MM.1S (cell line): ENCODE results near the gene DNMT3A.

ENCODE experiments used
- DNase-seq: peaks from one replicate; pipeline ENCODE4 v3.0.0-alpha.2; 2015
- H2AFZ ChIP-seq: fragments of 300-600 bp; sonication (generic); 2 replicates; pipeline ENCODE4 v1.6.0; 2016; ENCODE audit warnings: antibody characterized with exemption, low read length
- H3F3A ChIP-seq: fragments of 300-600 bp; sonication (generic); 2 replicates; pipeline ENCODE4 v1.6.1; 2016; ENCODE audit warnings: mild to moderate bottlenecking, antibody characterized with exemption, low read length, moderate library complexity, mixed read lengths; ENCODE audit not compliant: insufficient read depth
- H3K27ac ChIP-seq: fragments of 300-600 bp; sonication (generic); 2 replicates; pipeline ENCODE4 v1.5.1; 2016; ENCODE audit warnings: mild to moderate bottlenecking, low read length
- H3K27me3 ChIP-seq: fragments of 300-600 bp; sonication (generic); replicated peaks from 2 replicates; pipeline ENCODE4 v1.6.0; 2016; ENCODE audit warnings: low read length; ENCODE audit not compliant: insufficient read depth
- H3K36me3 ChIP-seq: fragments of 300-600 bp; sonication (generic); replicated peaks from 2 replicates; pipeline ENCODE4 v1.6.1; 2016; ENCODE audit warnings: mild to moderate bottlenecking, low read length, mixed read lengths; ENCODE audit not compliant: insufficient read depth
- H3K4me1 ChIP-seq: fragments of 300-600 bp; sonication (generic); 2 replicates; pipeline ENCODE4 v1.6.1; 2016; ENCODE audit warnings: low read length, mixed read lengths
- H3K4me2 ChIP-seq: fragments of 300-600 bp; sonication (generic); 2 replicates; pipeline ENCODE4 v1.6.0; 2016; ENCODE audit warnings: low read depth, low read length
- H3K4me3 ChIP-seq: fragments of 300-600 bp; sonication (generic); 2 replicates; pipeline ENCODE4 v1.5.1; 2016; ENCODE audit warnings: low read length, mixed read lengths
- H3K79me2 ChIP-seq: fragments of 300-600 bp; sonication (generic); 2 replicates; pipeline ENCODE4 v1.6.1; 2016; ENCODE audit warnings: mixed run types, low read length, mixed read lengths
- H3K9ac ChIP-seq: fragments of 300-600 bp; sonication (generic); 2 replicates; pipeline ENCODE4 v1.6.1; 2016; ENCODE audit warnings: low read length, mixed read lengths
- H3K9me2 ChIP-seq: fragments of 300-600 bp; sonication (generic); replicated peaks from 2 replicates; pipeline ENCODE4 v1.6.1; 2016; ENCODE audit warnings: mild to moderate bottlenecking, low read length, mixed read lengths; ENCODE audit not compliant: insufficient read depth
- H3K9me3 ChIP-seq: fragments of 300-600 bp; sonication (generic); replicated peaks from 2 replicates; pipeline ENCODE4 v1.6.1; 2016; ENCODE audit warnings: mild to moderate bottlenecking, low read length, mixed read lengths; ENCODE audit not compliant: insufficient read depth
- H4K20me1 ChIP-seq: fragments of 300-600 bp; sonication (generic); 2 replicates; pipeline ENCODE4 v1.6.1; 2016; ENCODE audit warnings: mild to moderate bottlenecking, low read length, moderate library complexity, mixed read lengths; ENCODE audit not compliant: insufficient read depth
- EZH2 ChIP-seq: fragments of 300-600 bp; sonication (generic); optimal IDR thresholded peaks from 2 replicates; pipeline ENCODE3; 2017; ENCODE audit warnings: low read depth, mild to moderate bottlenecking, antibody characterized with exemption, low read length, mixed read lengths
- EZH2phosphoT487 ChIP-seq: fragments of 300-600 bp; sonication (generic); IDR thresholded peaks from 2 replicates; pipeline ENCODE4 v1.6.1; 2018; ENCODE audit warnings: antibody characterized with exemption, low read length
- TF ChIP-seq, protein P1 (sequence below): fragments of 300-600 bp; sonication (generic); IDR thresholded peaks from 2 replicates; pipeline ENCODE4 v1.5.1; 2016; ENCODE audit warnings: antibody characterized with exemption, low read length, mixed read lengths

Gene DNMT3A

GRCh38 chr2:25251071-25251421 is 90.7 kb downstream of the DNMT3A start:
- no peaks in the 10 kb centered on the region for H3F3A ChIP-seq
- H3K79me2 ChIP-seq: no peaks in the 10 kb centered on the region
- H3K9me2 ChIP-seq: no peaks in the 10 kb centered on the region
- no peak for TF ChIP-seq EZH2phosphoT487
- TF ChIP-seq, protein P1, sequence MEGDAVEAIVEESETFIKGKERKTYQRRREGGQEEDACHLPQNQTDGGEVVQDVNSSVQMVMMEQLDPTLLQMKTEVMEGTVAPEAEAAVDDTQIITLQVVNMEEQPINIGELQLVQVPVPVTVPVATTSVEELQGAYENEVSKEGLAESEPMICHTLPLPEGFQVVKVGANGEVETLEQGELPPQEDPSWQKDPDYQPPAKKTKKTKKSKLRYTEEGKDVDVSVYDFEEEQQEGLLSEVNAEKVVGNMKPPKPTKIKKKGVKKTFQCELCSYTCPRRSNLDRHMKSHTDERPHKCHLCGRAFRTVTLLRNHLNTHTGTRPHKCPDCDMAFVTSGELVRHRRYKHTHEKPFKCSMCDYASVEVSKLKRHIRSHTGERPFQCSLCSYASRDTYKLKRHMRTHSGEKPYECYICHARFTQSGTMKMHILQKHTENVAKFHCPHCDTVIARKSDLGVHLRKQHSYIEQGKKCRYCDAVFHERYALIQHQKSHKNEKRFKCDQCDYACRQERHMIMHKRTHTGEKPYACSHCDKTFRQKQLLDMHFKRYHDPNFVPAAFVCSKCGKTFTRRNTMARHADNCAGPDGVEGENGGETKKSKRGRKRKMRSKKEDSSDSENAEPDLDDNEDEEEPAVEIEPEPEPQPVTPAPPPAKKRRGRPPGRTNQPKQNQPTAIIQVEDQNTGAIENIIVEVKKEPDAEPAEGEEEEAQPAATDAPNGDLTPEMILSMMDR: no peak
- no peak for TF ChIP-seq EZH2
- H4K20me1 ChIP-seq: no peaks in the 10 kb centered on the region
- no peak overlapping the region for H3K4me3 ChIP-seq
- H3K9ac ChIP-seq: no peak overlapping the region
- H3K27ac ChIP-seq: no peak overlapping the region
- H3K4me2 ChIP-seq: no peak overlapping the region
- no peaks in the 10 kb centered on the region for H3K4me1 ChIP-seq
- H3K9me3 ChIP-seq: no peaks in the 10 kb centered on the region
- no peaks in the 10 kb centered on the region for H3K27me3 ChIP-seq
- H3K36me3 ChIP-seq: no peaks in the 10 kb centered on the region
- H2AFZ ChIP-seq: no peak overlapping the region
- DNase-seq: no peak

- H4K20me1 ChIP-seq: no peaks in the 10 kb centered on the region
- H3K4me3 ChIP-seq: no peak overlapping the region
- H2AFZ ChIP-seq: no peak overlapping the region
- H3K9ac ChIP-seq: no peak overlapping the region
- H3K79me2 ChIP-seq: no peaks in the 10 kb centered on the region
- H3K4me2 ChIP-seq: no peak overlapping the region
- H3K4me1 ChIP-seq: no peaks in the 10 kb centered on the region
- H3K36me3 ChIP-seq: no peaks in the 10 kb centered on the region
- no peak overlapping the region for H3K27ac ChIP-seq
- no peaks in the 10 kb centered on the region for H3K9me3 ChIP-seq
- H3K9me2 ChIP-seq: no peaks in the 10 kb centered on the region
- no peak for DNase-seq
- H3F3A ChIP-seq: no peaks in the 10 kb centered on the region
- H3K27me3 ChIP-seq: no peaks in the 10 kb centered on the region
- TF ChIP-seq EZH2phosphoT487 (no peak), EZH2 (no peak)
- TF ChIP-seq, protein P1: no peak
Measured at GRCh38 chr2:25250331-25251070, 91.2 kb downstream of the DNMT3A start.

- H3K27ac ChIP-seq: no peak overlapping the region
- no peaks in the 10 kb centered on the region for H3K36me3 ChIP-seq
- H3K4me2 ChIP-seq: no peak overlapping the region
- no peaks in the 10 kb centered on the region for H3K79me2 ChIP-seq
- TF ChIP-seq, protein P1: no peak
- TF ChIP-seq EZH2phosphoT487: no peak
- TF ChIP-seq EZH2: no peak
- no peaks in the 10 kb centered on the region for H3F3A ChIP-seq
- no peaks in the 10 kb centered on the region for H3K4me1 ChIP-seq
- DNase-seq: no peak
- no peak overlapping the region for H3K9ac ChIP-seq
- H3K9me2 ChIP-seq: no peaks in the 10 kb centered on the region
- no peak overlapping the region for H3K4me3 ChIP-seq
- no peaks in the 10 kb centered on the region for H3K9me3 ChIP-seq
- no peaks in the 10 kb centered on the region for H3K27me3 ChIP-seq
- H2AFZ ChIP-seq: no peak overlapping the region
- H4K20me1 ChIP-seq: no peaks in the 10 kb centered on the region
Measured at GRCh38 chr2:25249785-25250184, 91.9 kb downstream of the DNMT3A start.
